GM12801 (cell line): ENCODE results near the gene DTX1.

Experiments used
- CTCF ChIP-seq: IDR thresholded peaks from one replicate; pipeline ENCODE4 v1.5.1; 2011; ENCODE audit warnings: control low read depth; ENCODE audit not compliant: insufficient read length; ENCODE audit errors: extremely low read depth

DTX1 gene

GRCh38 chr12:113146999-113147398, 90.5 kb downstream of the DTX1 start:
- TF ChIP-seq CTCF, result no peak
